Activated naive CD8-positive, alpha-beta T cell treated with anti-CD3 and anti-CD28 coated beads, Interleukin-2, amount 10 ng/mL, durations not matched to agents 7 days and 5 days (primary cell): ENCODE measurements around the gene FIGN. TPM values are rescaled to one million over a fixed set of nuclear protein-coding genes. Genes with fewer than 3 reads are reported as not detected.

Experiments used
- ATAC-seq: fragments of 150-1000 bp; cut with Tn5 transposase; one replicate; pipeline ENCODE4 v1.10.0; 2021; ENCODE audit warnings: low read depth, moderate library complexity
- POLR2A ChIA-PET: fragments of 350-600 bp; sonication (Branson Sonifier 250); formaldehyde crosslinking; loops from one replicate; lab custom pipeline; 2021; ENCODE audit warnings: antibody characterized with exemption; lab: Charles Lee
- DNase-seq: peaks from one replicate; pipeline ENCODE4 v3.0.0; 2021
- H3K27ac Mint-ChIP-seq: one replicate; pipeline ENCODE4 v1.8.0; 2022; ENCODE audit warnings: mild to moderate bottlenecking, mixed read lengths
- H3K27me3 Mint-ChIP-seq: one replicate; pipeline ENCODE4 v1.8.0; 2022; ENCODE audit warnings: mild to moderate bottlenecking, moderate library complexity, mixed read lengths
- H3K36me3 Mint-ChIP-seq: one replicate; pipeline ENCODE4 v1.8.0; 2021; ENCODE audit warnings: mild to moderate bottlenecking, mixed read lengths
- H3K4me1 Mint-ChIP-seq: one replicate; pipeline ENCODE4 v1.8.0; 2021; ENCODE audit warnings: mixed read lengths
- H3K4me3 Mint-ChIP-seq: one replicate; pipeline ENCODE4 v1.8.0; 2022; ENCODE audit warnings: mild to moderate bottlenecking, moderate library complexity, mixed read lengths
- H3K9me3 Mint-ChIP-seq: one replicate; pipeline ENCODE4 v1.8.0; 2021; ENCODE audit warnings: mixed read lengths
- total RNA-seq, 2 experiments: library from RNA; stranded (reverse); gene quantifications; one replicate each; pipeline ENCODE4 v1.2.3, GENCODE V29; 2021

The FIGN gene
- total RNA-seq, 2 experiments from 2014 or later: not detected

DNA sequence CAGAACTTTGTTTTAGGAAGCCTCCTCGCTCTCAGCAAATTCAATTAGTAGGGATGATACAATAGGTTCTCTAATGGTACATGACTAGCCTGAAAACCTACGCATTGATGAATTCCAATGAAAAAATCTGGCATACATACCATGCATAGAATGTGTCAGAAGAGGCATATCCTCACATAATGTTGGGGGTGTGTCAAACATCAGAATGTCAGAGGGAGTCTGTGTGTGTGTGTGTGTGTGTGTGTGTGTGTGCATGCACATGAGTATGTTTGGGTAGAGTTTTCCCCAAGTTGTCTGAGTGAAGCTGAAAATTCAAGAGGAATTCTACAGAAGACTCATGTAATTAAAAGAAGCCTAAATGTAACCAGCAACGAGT lies 78.5 kb downstream of the FIGN start:
- H3K4me1 Mint-ChIP-seq: no peaks in the 10 kb centered on the region
- H3K9me3 Mint-ChIP-seq: peaks cover 4% of the 10 kb centered on the region
- H3K27me3 Mint-ChIP-seq: no peaks in the 10 kb centered on the region
- no peaks in the 10 kb centered on the region for H3K36me3 Mint-ChIP-seq
- H3K4me3 Mint-ChIP-seq: no peak overlapping the region
- H3K27ac Mint-ChIP-seq: no peak overlapping the region
- POLR2A ChIA-PET: no interaction called here
- DNase-seq (no peak), ATAC-seq (no peak)

DNA sequence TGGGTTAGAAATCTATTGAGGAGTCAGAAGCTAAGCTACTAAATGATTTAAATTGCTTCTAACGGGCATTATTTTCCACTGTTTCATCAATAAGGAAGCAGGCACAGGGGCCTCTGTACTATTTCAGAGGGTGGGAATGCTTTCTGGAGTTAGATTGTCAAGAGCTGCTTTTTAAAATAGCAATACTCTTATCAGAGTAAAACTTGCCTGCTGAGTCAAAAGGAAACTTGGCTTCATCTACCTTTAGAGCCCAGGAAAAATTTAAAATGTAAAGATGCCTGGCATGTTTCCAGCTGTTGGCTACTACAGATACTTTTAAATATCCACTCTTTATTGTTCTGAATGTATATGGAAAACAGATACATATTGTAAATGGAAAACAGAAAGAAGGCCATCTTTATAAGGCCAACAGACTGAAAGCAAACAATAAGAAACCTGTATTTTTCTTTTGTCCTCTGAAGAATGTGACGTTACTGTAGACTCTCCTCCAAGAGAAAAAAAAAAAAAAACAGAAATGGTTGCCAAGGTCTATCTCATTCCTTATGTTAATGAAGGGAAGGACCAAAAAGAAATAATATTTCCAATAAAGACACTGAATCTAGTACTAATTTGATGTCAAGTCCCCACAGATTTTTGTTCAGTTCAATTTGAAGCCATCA lies 79.1 kb downstream of the FIGN start:
- no peaks in the 10 kb centered on the region for H3K27me3 Mint-ChIP-seq
- peaks cover 1% of the 10 kb centered on the region for H3K9me3 Mint-ChIP-seq
- ATAC-seq (no peak), DNase-seq (no peak)
- H3K4me3 Mint-ChIP-seq: no peak overlapping the region
- POLR2A ChIA-PET: no interaction called here
- no peaks in the 10 kb centered on the region for H3K4me1 Mint-ChIP-seq
- no peaks in the 10 kb centered on the region for H3K36me3 Mint-ChIP-seq
- no peak overlapping the region for H3K27ac Mint-ChIP-seq

DNA sequence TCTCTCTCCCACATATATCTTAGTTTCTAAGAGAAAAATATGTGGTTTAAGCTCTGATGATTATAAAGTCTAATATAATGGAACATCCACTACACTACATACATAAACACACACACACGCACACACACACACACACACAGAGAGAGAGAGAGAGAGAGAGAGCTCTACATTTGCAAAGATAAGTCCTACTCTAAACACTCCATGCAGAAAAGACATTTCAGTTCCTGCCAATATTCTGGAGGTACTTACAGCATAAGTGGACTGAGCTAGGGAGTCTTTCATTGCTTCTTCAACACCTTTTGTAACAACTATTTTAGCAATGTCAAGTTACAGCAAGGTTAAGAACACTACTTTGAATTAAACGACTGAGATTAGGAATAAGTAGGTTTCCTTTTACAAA lies 80.1 kb downstream of the FIGN start:
- no peaks in the 10 kb centered on the region for H3K9me3 Mint-ChIP-seq
- no peak overlapping the region for H3K27ac Mint-ChIP-seq
- DNase-seq (no peak), ATAC-seq (no peak)
- no peak overlapping the region for H3K4me3 Mint-ChIP-seq
- no peaks in the 10 kb centered on the region for H3K4me1 Mint-ChIP-seq
- POLR2A ChIA-PET: no interaction called here
- H3K27me3 Mint-ChIP-seq: no peaks in the 10 kb centered on the region
- no peaks in the 10 kb centered on the region for H3K36me3 Mint-ChIP-seq

DNA sequence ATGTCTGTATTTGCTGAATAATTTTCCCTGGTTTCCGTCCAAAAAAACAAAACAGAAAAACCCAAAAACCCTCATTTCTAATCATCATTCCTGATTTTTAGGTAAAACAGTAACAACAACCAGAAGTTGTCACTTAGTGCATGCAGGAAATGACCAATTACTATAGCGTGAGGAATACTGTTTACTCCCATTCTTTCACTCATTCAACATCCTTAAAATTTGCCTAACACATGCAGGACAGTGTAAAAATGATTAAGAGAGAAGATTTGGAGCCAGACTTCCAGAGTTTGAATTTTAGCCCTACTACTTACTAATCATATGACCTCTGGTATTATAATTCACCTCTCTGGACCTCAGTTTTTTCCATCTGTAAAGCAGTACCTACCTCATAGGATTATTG lies 83.1 kb downstream of the FIGN start:
- Mint-ChIP-seq H3K27ac (no peak overlapping the region), H3K9me3 (no peaks in the 10 kb centered on the region), H3K36me3 (no peaks in the 10 kb centered on the region), H3K4me1 (no peaks in the 10 kb centered on the region), H3K27me3 (no peaks in the 10 kb centered on the region), H3K4me3 (no peak overlapping the region)
- POLR2A ChIA-PET: no interaction called here
- DNase-seq (no peak), ATAC-seq (no peak)

DNA sequence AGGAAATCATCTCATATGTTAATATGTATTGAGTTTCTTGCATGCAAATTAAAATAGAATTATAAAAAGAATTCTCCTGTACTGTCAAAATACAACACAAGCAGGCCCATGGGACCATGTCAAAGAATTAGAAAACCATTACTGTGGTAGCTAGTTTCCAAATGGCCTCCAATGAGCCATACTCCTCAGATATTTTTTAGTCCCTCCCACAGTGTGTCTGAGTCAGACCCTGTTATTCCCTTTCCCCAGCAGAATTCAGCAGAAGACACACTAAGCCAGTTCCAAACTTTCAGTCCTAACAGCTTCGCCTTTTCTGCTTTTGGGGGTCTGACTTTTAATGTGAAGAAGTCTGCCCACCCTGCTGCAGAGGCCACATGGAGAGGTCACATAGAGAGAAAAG lies 86.7 kb downstream of the FIGN start:
- no peaks in the 10 kb centered on the region for H3K36me3 Mint-ChIP-seq
- DNase-seq: no peak
- no peak overlapping the region for H3K4me3 Mint-ChIP-seq
- ATAC-seq: no peak
- POLR2A ChIA-PET: no interaction called here
- H3K9me3 Mint-ChIP-seq: no peaks in the 10 kb centered on the region
- no peaks in the 10 kb centered on the region for H3K4me1 Mint-ChIP-seq
- no peak overlapping the region for H3K27ac Mint-ChIP-seq
- no peaks in the 10 kb centered on the region for H3K27me3 Mint-ChIP-seq

DNA sequence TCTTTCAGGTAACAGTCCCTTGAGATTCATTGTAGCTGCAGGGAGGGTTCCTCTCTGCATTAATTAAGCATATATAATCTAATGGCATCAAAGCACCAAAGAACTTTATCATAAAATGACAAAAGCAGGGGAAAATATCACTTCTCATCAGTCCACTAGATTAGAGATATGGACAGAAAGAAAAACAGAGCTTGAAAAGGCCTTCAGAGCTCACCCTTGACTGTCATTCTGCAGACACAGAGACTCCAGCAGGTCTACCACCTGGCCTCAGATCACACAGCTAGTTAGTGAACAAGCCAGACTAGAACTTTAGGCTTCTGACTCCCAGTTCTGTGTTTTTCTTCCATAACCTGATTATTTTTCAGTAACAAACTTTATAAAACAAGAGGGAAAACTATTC lies 88.5 kb downstream of the FIGN start:
- no peaks in the 10 kb centered on the region for H3K4me1 Mint-ChIP-seq
- no peak overlapping the region for H3K27ac Mint-ChIP-seq
- no peak overlapping the region for H3K4me3 Mint-ChIP-seq
- no peaks in the 10 kb centered on the region for H3K27me3 Mint-ChIP-seq
- POLR2A ChIA-PET: no interaction called here
- ATAC-seq: no peak
- no peaks in the 10 kb centered on the region for H3K9me3 Mint-ChIP-seq
- no peaks in the 10 kb centered on the region for H3K36me3 Mint-ChIP-seq
- DNase-seq: no peak

DNA sequence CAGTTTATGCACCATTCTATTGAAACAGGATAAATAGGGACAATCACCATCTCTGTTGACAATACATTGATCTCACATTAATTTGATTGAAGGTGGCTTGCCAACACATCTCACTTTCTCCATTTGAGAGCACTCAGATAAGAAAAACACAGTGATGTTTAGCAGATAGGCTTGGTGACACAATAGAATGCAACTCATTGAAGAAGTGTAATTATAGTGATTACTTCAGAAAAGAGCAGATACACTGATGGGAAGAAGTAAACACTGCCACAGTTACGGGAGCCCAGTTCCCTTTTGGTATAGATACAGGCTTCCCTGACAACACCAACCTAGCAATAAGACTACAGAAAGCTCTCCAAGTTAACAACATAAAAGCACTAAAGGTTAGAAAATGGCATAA lies 89.1 kb downstream of the FIGN start:
- Mint-ChIP-seq H3K27ac (no peak overlapping the region), H3K27me3 (no peaks in the 10 kb centered on the region), H3K4me1 (no peaks in the 10 kb centered on the region), H3K36me3 (no peaks in the 10 kb centered on the region), H3K9me3 (no peaks in the 10 kb centered on the region), H3K4me3 (no peak overlapping the region)
- DNase-seq (no peak), ATAC-seq (no peak)
- POLR2A ChIA-PET: no interaction called here

DNA sequence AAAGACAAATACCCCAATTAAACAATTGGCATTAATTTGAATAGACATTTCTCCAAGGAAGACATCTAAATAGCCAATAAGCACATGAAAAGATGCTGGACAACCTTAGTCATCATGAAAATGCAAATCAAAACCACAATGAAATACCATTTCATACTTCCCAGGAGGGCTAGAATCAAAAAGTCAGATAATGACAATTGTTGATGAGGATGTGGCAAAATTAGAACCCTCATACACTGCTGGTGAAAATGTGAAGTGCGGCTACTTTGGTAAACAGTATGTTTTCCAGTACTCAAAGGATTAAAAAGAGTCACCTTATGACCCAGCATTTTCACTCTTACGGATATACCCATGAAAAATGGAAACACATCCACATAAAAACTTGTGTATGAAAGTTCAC lies 91.6 kb downstream of the FIGN start:
- H3K36me3 Mint-ChIP-seq: no peaks in the 10 kb centered on the region
- H3K27ac Mint-ChIP-seq: no peak overlapping the region
- ATAC-seq (no peak), DNase-seq (no peak)
- H3K4me3 Mint-ChIP-seq: no peak overlapping the region
- POLR2A ChIA-PET: no interaction called here
- no peaks in the 10 kb centered on the region for H3K27me3 Mint-ChIP-seq
- no peaks in the 10 kb centered on the region for H3K4me1 Mint-ChIP-seq
- H3K9me3 Mint-ChIP-seq: no peaks in the 10 kb centered on the region

DNA sequence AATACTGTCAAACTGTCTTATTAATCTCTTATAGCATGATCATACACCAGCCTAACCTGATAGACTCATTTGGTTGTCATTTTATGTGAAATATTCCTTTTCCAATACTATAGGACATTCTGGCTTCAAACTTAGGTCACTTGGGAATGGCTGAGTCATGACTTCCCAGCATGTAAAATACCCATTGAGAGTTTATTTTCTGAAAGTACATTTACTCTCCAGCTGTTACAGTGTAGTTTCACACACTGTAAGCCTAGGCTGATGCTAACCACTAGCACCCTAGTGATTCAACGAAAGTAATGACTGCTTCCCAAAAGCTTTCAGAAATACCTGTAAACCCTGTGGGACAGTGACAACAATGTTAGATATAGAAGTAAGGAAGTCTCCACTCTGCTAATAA lies 93.8 kb downstream of the FIGN start:
- Mint-ChIP-seq H3K27me3 (no peaks in the 10 kb centered on the region), H3K36me3 (no peaks in the 10 kb centered on the region), H3K4me1 (no peaks in the 10 kb centered on the region), H3K4me3 (no peak overlapping the region), H3K27ac (no peak overlapping the region), H3K9me3 (no peaks in the 10 kb centered on the region)
- no peak for DNase-seq
- POLR2A ChIA-PET: no interaction called here
- no peak for ATAC-seq

DNA sequence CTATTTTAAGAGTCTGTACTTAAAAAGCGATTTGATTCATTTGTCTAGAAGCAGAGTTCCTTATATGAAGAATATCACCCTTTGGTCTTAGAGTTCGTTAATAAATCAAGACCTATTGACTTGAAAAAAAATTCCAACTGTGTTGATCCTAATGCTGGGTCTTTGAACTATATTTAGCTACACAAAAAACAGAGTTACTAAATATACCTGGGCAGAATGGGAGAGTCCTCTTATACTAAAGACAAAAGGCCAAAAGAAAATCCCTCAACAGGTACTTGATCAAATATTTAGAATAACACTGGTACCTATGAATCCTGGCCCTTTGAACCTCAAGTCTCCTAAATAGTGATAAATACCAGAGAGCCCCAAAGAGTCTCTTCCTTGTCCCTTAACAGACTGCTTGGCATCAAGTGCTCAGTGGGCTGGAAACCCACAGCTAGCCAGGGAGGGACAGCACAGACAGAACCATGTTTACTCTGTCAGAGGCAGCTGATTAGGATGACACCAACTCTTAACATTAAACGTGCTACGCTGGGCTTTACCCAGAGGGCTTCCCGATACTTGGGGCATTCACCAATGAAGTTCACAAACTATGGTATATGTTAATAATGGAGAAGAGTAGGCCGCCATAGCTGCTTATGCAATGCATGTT lies 95.1 kb downstream of the FIGN start:
- no peaks in the 10 kb centered on the region for H3K36me3 Mint-ChIP-seq
- no peak overlapping the region for H3K4me3 Mint-ChIP-seq
- POLR2A ChIA-PET: no interaction called here
- H3K27me3 Mint-ChIP-seq: no peaks in the 10 kb centered on the region
- H3K27ac Mint-ChIP-seq: no peak overlapping the region
- DNase-seq (no peak), ATAC-seq (no peak)
- H3K9me3 Mint-ChIP-seq: no peaks in the 10 kb centered on the region
- no peaks in the 10 kb centered on the region for H3K4me1 Mint-ChIP-seq

DNA sequence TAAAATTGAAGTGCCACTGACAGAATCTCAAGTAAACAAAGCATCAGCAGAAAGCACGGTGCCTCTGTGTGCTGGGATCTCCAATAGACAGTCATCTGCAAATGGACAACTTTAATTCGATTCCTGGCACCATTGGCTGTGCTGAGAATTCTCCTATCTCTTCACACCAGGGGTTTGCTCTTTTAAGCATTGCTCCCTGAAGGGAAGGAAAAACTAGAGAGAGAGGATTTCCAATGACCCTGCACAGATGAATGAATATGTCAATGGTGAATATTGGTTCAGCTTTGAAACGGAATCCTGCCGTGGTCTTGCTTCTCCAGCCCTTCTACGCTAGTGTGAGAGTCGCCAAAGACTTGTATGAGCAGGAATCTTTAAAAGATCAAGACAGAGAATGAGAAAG lies 97.9 kb downstream of the FIGN start:
- H3K4me3 Mint-ChIP-seq: no peak overlapping the region
- ATAC-seq (no peak), DNase-seq (no peak)
- H3K4me1 Mint-ChIP-seq: no peaks in the 10 kb centered on the region
- no peak overlapping the region for H3K27ac Mint-ChIP-seq
- no peaks in the 10 kb centered on the region for H3K36me3 Mint-ChIP-seq
- no peaks in the 10 kb centered on the region for H3K27me3 Mint-ChIP-seq
- POLR2A ChIA-PET: no interaction called here
- H3K9me3 Mint-ChIP-seq: no peaks in the 10 kb centered on the region

DNA sequence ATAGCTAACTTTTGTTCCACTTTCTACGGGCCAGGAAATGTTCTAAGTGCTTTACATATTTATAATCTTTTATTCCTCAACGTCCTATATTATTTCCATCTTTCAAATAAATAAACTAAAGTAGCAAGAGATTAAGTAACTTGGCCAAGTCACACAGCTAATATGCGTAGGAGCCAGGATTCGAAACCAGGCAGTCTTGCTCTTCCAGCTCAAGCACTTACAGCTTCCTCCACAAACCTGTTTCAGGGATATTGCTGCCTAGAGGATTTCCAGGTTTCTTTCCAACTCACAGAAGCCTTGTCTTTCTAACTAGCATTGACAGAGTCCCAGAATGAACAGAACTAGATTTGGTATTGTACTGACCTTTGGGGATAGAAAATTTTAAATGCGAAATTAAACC lies 102.5 kb downstream of the FIGN start:
- Mint-ChIP-seq H3K4me3 (no peak overlapping the region), H3K9me3 (no peaks in the 10 kb centered on the region), H3K36me3 (no peaks in the 10 kb centered on the region), H3K27ac (no peak overlapping the region), H3K4me1 (no peaks in the 10 kb centered on the region), H3K27me3 (no peaks in the 10 kb centered on the region)
- POLR2A ChIA-PET: no interaction called here
- DNase-seq: no peak
- ATAC-seq: no peak

DNA sequence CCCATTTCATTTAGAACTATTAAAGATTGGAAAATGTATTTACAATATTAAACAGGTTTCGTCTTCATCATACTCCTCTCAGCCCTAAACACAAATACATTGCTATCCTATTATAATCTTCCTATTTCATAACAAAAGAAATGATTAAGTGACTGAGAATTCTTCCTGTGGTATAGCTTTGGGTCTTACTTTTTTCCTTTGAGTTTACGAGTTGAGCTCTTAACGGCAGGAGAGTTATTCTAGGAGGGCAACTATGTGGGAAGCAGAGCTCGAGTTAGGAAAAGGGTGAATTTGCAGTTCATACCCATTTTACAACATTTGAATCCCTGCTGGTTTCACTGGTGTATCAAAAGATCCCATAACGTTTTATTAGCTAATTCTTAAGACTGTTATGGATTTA lies 105.0 kb downstream of the FIGN start:
- no peaks in the 10 kb centered on the region for H3K27me3 Mint-ChIP-seq
- no peaks in the 10 kb centered on the region for H3K36me3 Mint-ChIP-seq
- H3K4me1 Mint-ChIP-seq: no peaks in the 10 kb centered on the region
- H3K4me3 Mint-ChIP-seq: no peak overlapping the region
- no peaks in the 10 kb centered on the region for H3K9me3 Mint-ChIP-seq
- DNase-seq (no peak), ATAC-seq (no peak)
- POLR2A ChIA-PET: no interaction called here
- no peak overlapping the region for H3K27ac Mint-ChIP-seq

DNA sequence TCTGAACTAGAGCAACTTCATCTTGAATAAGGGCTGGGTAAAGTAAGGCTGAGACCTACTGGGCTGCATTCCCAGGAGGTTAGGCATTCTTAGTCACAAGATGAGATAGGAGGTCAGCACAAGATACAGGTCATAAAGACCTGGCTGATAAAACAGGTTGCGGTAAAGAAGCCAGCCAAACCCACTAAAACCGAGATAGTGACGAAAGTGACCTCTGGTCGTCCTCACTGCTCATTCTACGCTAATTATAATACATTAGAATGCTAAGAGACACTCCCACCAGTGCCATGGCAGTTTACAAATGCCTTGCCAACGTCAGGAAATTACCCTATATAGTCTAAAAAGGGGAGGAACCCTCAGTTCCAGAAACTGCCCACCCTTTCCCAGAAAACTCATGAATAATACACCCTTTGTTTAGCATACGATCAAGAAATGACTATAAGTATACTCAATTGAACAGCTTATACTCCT lies 109.1 kb downstream of the FIGN start:
- H3K4me3 Mint-ChIP-seq: no peak overlapping the region
- ATAC-seq (no peak), DNase-seq (no peak)
- POLR2A ChIA-PET: no interaction called here
- H3K27me3 Mint-ChIP-seq: no peaks in the 10 kb centered on the region
- H3K9me3 Mint-ChIP-seq: no peaks in the 10 kb centered on the region
- no peaks in the 10 kb centered on the region for H3K36me3 Mint-ChIP-seq
- H3K27ac Mint-ChIP-seq: no peak overlapping the region
- H3K4me1 Mint-ChIP-seq: no peaks in the 10 kb centered on the region
